ENCODE measurements around the gene SENP1. TPM values are rescaled to one million over a fixed set of nuclear protein-coding genes. Genes with fewer than 3 reads are reported as not detected.

SENP1 gene
- total and polyA plus RNA-seq, 2 experiments from 2014 or later, result 8.6 to 27.7 TPM

DNA sequence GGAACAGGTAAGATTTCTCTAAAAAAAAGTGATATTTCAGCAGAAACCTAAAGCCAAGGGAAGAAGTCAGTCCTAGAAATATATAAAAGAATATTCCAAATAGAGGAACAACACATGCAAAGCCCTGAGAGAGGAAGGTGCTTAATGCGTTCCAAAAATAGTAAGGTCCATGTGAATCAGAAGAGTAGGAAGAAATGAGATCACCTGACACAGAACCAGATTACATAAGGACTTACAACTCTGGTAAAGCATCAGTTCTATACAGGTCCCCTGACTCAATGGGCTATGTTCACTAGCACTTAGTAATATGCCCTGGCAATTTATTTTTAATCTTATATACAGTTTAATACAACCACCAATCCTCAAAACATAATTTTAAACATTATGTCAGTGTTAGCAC lies 30.0 kb downstream of the SENP1 start (continued):
- TF ChIP-seq, protein P1, sequence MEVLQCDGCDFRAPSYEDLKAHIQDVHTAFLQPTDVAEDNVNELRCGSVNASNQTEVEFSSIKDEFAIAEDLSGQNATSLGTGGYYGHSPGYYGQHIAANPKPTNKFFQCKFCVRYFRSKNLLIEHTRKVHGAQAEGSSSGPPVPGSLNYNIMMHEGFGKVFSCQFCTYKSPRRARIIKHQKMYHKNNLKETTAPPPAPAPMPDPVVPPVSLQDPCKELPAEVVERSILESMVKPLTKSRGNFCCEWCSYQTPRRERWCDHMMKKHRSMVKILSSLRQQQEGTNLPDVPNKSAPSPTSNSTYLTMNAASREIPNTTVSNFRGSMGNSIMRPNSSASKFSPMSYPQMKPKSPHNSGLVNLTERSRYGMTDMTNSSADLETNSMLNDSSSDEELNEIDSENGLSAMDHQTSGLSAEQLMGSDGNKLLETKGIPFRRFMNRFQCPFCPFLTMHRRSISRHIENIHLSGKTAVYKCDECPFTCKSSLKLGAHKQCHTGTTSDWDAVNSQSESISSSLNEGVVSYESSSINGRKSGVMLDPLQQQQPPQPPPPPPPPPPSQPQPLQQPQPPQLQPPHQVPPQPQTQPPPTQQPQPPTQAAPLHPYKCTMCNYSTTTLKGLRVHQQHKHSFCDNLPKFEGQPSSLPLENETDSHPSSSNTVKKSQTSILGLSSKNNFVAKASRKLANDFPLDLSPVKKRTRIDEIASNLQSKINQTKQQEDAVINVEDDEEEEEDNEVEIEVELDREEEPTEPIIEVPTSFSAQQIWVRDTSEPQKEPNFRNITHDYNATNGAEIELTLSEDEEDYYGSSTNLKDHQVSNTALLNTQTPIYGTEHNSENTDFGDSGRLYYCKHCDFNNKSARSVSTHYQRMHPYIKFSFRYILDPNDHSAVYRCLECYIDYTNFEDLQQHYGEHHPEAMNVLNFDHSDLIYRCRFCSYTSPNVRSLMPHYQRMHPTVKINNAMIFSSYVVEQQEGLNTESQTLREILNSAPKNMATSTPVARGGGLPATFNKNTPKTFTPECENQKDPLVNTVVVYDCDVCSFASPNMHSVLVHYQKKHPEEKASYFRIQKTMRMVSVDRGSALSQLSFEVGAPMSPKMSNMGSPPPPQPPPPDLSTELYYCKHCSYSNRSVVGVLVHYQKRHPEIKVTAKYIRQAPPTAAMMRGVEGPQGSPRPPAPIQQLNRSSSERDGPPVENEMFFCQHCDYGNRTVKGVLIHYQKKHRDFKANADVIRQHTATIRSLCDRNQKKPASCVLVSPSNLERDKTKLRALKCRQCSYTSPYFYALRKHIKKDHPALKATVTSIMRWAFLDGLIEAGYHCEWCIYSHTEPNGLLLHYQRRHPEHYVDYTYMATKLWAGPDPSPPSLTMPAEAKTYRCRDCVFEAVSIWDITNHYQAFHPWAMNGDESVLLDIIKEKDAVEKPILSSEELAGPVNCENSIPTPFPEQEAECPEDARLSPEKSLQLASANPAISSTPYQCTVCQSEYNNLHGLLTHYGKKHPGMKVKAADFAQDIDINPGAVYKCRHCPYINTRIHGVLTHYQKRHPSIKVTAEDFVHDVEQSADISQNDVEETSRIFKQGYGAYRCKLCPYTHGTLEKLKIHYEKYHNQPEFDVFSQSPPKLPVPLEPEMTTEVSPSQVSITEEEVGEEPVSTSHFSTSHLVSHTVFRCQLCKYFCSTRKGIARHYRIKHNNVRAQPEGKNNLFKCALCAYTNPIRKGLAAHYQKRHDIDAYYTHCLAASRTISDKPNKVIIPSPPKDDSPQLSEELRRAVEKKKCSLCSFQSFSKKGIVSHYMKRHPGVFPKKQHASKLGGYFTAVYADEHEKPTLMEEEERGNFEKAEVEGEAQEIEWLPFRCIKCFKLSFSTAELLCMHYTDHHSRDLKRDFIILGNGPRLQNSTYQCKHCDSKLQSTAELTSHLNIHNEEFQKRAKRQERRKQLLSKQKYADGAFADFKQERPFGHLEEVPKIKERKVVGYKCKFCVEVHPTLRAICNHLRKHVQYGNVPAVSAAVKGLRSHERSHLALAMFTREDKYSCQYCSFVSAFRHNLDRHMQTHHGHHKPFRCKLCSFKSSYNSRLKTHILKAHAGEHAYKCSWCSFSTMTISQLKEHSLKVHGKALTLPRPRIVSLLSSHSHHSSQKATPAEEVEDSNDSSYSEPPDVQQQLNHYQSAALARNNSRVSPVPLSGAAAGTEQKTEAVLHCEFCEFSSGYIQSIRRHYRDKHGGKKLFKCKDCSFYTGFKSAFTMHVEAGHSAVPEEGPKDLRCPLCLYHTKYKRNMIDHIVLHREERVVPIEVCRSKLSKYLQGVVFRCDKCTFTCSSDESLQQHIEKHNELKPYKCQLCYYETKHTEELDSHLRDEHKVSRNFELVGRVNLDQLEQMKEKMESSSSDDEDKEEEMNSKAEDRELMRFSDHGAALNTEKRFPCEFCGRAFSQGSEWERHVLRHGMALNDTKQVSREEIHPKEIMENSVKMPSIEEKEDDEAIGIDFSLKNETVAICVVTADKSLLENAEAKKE (CRISPR knock-in tag; IDR thresholded peaks at IDR 0.05), result no peak
- TF ChIP-seq JUNB (IDR thresholded peaks at IDR 0.05; ENCODE audit: unreplicated experiment) (no peak), EZH2phosphoT487 (IDR thresholded peaks at IDR 0.05; ENCODE audit: unreplicated experiment) (no peak)
- TF ChIP-seq, protein P2, sequence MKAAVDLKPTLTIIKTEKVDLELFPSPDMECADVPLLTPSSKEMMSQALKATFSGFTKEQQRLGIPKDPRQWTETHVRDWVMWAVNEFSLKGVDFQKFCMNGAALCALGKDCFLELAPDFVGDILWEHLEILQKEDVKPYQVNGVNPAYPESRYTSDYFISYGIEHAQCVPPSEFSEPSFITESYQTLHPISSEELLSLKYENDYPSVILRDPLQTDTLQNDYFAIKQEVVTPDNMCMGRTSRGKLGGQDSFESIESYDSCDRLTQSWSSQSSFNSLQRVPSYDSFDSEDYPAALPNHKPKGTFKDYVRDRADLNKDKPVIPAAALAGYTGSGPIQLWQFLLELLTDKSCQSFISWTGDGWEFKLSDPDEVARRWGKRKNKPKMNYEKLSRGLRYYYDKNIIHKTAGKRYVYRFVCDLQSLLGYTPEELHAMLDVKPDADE (IDR thresholded peaks at IDR 0.05), result no peak

GRCh38 chr12:48074266-48074665 lies 31.6 kb downstream of the SENP1 start:
- H3K4me1 Mint-ChIP-seq, result no peaks in the 10 kb centered on the region
- ATAC-seq (no peak), DNase-seq (ENCODE audit: low spot score) (no peak)
- Histone ChIP-seq H3K36me3 (ENCODE audit: insufficient read depth) (peaks cover 15% of the 10 kb centered on the region), H3F3A (replicated peaks; ENCODE audit: low read depth) (no peaks in the 10 kb centered on the region), H3K4me3 (no peak overlapping the region), H3K79me2 (replicated peaks; ENCODE audit: insufficient read depth) (no peaks in the 10 kb centered on the region), H3K27ac (ENCODE audit: low read depth) (no peak overlapping the region), H3K27me3 (ENCODE audit: insufficient read depth) (no peaks in the 10 kb centered on the region), H3K9me2 (ENCODE audit: insufficient read depth) (no peaks in the 10 kb centered on the region), H3K4me2 (no peak overlapping the region), H4K20me1 (replicated peaks; ENCODE audit: insufficient read depth) (no peaks in the 10 kb centered on the region; the same call in none of the 2 replicates), H3K4me1 (ENCODE audit: insufficient read depth) (no peaks in the 10 kb centered on the region), H2AFZ (no peak overlapping the region)
- H3K9me3 Mint-ChIP-seq, result no peaks in the 10 kb centered on the region
- H3K27me3 Mint-ChIP-seq (ENCODE audit: insufficient read depth, low read depth, poor library complexity), result no peaks in the 10 kb centered on the region
- no peak overlapping the region for H3K27ac Mint-ChIP-seq
- no peak overlapping the region for H3K4me3 Mint-ChIP-seq
- TF ChIP-seq CREB1 (CRISPR knock-in tag; IDR thresholded peaks at IDR 0.05; ENCODE audit: low read depth), result no peak
- no peak for TF ChIP-seq ZNF114 (CRISPR knock-in tag; IDR thresholded peaks at IDR 0.05)
- TF ChIP-seq STAT1 (IDR thresholded peaks at IDR 0.05; ENCODE audit: unreplicated experiment), result no peak
- TF ChIP-seq, protein P2 (IDR thresholded peaks at IDR 0.05), result no peak
- no peak for TF ChIP-seq NANOG (IDR thresholded peaks at IDR 0.05; ENCODE audit: borderline replicate concordance)
- TF ChIP-seq, protein P1 (CRISPR knock-in tag; IDR thresholded peaks at IDR 0.05), result no peak
- peaks cover 19% of the 10 kb centered on the region for H3K36me3 Mint-ChIP-seq (ENCODE audit: low read depth)
